ENCODE results near the gene BAIAP3.
"Not testable (repeated sequence)": the region's sequence is repeated elsewhere in the genome, so short reads cannot be mapped to it uniquely, and the experiment has no call there.

Gene BAIAP3

DNA sequence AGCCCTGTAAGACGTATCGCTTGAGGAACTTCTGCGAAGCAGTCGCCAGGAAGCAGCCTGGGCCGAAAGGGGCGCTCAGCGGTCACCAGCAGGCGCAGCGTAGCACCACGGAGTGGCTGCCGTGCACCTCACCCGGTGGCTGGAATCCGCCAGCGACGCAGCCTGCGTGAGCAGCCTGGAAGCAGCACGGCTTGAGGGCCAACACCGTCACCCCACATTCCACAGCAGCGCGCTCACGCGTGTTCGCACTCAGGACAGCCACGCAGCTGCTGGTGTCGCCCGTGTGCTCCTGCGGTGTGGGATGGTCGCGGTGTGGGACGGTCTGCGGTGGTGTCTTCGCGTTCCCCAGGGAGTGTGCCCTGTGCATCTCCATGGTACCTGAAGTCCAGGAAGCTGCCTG lies 14.4 kb upstream of the BAIAP3 start:
- DNase-seq: no peak

DNA sequence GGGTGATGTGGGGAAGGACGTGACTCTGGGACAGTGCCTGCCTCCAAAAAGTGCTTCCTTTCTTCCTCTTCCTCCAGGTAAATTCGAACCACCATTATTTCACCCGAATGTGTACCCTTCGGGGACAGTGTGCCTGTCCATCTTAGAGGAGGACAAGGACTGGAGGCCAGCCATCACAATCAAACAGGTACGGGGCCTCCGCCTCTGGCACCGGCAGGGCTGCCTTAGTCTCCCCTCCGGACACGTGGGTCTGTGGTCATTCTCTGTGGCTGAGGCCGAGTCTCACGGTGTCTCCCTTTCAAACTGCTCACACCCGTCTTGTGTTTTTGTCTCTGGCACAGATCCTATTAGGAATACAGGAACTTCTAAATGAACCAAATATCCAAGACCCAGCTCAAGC lies 13.3 kb upstream of the BAIAP3 start:
- no peak for DNase-seq

DNA sequence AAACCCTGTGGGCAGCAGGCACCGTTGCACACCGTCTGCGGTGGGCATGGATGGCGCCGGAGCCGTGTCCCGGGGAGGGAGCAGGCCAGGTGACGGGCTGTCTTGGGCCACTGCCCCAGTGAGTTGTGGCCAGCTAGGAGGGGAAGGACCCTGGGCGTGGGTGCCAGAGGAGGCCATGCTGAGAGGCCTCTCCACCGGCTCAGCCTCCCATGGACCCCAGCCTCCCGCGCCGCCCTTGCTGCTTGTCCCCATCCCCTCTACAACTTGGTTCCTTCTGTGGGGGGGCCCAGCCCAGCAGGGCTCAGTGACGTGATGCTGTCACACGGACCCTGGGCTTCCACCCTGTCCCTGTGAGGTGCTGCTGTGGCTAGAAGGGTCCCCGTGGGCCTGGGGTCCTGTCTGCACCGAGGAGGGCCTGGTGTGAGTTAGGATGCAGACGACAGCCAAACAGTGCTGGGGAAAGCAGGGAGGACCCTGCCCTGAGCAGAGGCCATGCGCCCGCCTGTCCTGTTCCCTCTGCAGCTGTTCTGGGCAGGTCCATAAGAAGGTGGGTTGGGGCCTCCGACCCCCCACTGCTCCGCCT lies 12.7 kb upstream of the BAIAP3 start:
- no peak for DNase-seq

GRCh38 chr16:1322407-1322806 lies 11.0 kb upstream of the BAIAP3 start:
- no peak for DNase-seq

DNA sequence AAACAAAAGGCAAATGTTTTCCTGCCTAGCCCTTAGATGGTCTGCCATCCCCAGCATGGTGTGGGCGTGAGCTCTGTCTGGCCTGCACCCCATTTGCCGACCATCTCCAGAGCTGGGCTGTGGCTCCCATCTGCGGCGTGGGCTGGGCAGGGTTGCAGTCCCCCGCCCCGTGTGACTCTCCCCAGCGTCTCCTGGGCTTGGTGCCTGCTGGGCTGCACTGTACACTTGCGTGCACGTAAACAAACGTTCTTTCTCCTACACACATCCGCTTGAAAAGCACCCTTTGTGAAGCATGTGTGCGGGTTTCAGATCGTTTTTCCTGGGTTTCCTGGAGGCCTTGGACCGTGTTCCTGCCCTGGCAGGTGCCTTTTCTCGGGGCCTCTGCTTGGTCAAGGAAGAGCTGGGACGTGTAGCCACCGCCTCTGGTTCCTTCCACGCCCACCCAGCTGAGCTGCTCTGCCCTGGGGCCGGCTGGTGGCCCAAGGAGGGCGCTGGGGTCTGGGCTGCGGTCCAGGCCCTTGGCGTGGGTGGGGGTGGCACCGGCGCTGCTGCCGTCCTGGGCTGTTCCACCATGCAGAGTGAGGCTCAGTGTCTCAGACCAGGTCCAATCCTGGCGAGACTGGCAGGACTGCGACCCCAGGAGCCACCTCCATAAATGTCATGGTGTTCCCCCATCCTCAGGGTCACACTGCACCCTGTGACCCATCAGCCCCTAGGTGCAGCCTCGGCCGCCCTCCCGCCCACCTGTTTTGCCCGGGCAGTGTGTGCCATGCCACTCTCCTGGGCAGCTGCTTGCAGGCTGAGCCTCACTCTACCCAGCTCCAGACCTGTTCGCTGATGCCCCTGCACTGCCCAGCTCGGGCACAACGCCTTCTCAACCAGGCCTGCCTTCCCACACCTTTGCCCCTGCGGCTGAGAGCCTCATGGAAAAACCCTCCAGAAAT lies 9.9 kb upstream of the BAIAP3 start:
- DNase-seq: no peak

- DNase-seq: no peak
Measured at GRCh38 chr16:1324286-1324826, 9.1 kb upstream of the BAIAP3 start.

- no peak for DNase-seq
Measured at GRCh38 chr16:1325261-1325660, 8.2 kb upstream of the BAIAP3 start.

DNA sequence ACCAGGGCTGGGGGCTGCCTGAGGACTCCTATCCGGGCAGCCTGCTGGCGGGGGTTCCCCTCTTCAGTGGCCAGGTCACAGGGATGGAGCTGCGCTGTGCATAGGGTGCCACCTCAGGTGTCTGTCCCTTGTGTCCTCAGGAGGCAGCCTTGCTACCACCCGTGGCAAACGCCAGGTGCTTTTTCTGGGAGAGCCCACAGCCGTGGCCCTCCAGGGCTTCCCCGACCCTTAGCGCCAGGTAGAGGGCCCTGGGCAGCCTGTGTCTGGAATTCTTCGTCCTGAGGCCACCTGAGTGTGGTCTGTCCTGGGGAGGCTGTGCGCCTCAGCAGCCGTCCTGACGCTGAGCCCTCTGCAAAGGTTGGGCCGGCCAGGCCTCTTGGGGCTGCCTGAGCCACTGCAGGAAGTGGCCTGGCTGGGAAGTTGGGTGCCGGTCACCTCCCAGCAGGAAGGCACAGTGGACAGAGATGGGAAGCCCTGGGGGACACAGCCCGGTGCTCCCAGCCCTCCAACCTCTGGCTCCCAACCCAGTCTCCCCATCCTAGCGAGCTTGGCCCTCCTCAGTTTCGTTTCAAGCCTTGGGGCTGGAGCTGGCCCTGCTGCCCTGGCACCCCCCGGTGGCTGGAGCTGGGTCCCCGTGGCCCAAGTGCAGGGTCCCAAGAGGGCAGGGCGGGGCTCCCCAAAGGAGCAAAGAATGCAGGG lies 7.6 kb upstream of the BAIAP3 start:
- no peak for DNase-seq

DNA sequence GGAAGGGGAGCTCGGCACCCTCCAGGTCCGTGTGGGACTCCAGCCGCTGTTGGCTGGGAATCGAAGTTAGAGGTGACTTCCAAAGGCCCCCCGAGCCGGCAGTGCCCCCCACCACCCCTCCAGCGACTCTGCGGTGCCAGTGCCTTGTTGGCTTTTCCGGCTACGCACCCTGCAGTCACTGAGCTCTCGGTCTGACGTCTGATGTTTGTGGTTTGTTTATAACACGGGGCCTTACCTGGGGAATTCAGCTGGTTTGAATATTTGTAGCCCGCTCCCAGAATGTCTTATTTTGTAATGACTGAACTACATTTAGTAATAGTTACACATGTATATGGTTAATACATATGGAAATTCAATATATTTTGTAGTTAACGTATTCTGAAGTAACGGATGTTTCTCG lies 7.1 kb upstream of the BAIAP3 start:
- DNase-seq: no peak

DNA sequence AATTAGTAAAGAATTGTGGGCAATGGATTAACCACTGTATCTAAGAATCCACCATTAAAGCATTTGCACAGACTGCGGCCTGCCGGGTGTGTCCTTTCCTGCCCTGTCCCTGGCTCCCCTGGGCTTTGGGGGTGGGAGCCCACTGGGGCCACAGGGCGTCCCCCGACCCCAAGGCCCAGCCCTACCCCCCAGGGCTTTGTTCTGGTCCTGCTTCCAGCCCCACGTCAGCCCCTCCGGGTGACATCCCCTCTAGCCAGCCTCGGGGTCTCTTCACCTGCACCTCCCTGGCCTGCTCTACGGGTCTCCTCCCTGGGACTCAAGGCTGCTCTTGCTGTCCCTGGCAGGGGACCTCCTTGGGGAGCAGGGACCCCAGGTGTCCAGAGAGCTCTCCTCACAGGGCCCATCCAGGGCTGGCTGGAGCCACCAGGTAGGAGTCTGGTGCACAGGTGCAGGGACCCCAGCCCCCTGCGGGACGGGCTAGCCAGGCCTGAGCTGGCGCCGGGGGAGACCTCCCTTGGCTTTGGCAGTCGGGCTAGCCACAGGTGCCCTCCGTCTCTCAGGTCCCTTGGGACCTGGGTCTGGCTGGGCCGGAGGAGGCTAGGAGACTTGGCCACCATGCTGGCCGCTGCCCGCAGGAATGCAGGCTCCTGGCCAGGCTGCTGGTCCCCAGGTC lies 6.4 kb upstream of the BAIAP3 start:
- DNase-seq: no peak

- no peak for DNase-seq
Measured at GRCh38 chr16:1327619-1327947, 5.9 kb upstream of the BAIAP3 start.

DNA sequence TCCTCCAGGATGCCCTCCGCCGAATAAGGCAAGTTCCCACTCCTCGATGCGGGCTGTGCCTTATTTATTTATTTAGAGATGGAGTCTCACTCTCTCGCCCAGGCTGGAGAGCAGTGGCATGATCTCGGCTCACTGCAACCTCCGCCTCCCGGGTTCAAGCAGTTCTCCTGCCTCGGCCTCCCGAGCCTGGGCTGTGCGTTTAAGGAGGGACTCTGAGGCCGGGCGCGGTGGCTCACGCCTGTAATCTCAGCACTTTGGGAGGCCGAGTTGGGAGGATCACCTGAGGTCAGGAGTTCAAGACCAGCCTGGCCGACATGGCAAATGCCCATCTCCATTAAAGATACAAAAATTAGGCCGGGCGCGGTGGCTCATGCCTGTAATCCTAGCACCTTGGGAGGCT lies 5.3 kb upstream of the BAIAP3 start:
- not testable (repeated sequence) for DNase-seq

- not testable (repeated sequence) for DNase-seq
Measured at GRCh38 chr16:1328961-1329360, 4.5 kb upstream of the BAIAP3 start.

- DNase-seq: no peak
Measured at GRCh38 chr16:1330260-1330914, 3.1 kb upstream of the BAIAP3 start.

DNA sequence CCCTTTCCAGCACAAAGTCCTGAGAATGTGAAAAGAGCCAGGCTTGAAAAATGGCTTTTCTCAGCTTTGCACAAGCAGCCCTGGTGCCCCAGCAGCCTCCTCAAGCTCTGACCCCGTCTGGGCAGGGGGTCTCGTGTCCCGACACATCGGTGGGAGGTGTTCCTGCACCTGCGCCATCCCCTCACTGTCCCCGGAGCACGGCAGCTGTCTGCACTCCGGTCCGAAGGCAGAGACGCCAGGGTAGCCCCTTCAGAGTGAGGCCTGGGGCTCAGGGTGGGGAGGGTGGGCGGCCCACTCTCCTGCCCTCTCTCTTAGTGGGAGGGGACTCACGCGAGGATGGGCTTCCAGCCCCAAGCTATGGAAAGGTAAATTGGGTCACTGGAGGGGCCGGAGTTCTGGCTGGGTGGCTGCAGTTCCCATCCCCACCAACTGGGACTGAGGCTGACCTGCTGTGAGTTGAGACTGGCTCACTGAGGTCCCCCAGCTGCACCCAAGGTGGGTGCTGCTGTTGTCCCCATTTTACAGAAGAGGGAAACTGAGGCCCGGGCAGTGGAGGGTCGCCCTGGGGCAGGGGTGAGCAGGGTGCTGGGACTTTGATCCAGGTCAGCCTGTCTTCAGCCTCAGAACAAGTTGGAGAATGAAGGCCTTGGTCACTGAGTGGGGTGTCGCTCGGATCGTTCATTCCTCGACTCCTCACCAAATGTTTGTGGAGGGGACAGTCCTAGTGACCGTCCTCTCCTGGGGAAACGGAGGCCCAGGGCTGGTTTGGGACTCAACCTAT lies 2.3 kb upstream of the BAIAP3 start:
- no peak for DNase-seq

GRCh38 chr16:1331712-1332617 lies 1.5 kb upstream of the BAIAP3 start:
- peak in 1 of 6 experiments; percentile 16 for DNase-seq

- DNase-seq: no peak
Measured at GRCh38 chr16:1332618-1333148, 762 bp upstream of the BAIAP3 start.

GRCh38 chr16:1333854-1334700 lies 632 bp downstream of the BAIAP3 start:
- no peak for DNase-seq

- no peak for DNase-seq
Measured at GRCh38 chr16:1334739-1335138, 1.3 kb downstream of the BAIAP3 start.
